Measurements from ENCODE around the gene GPHN. TPM values are rescaled to one million over a fixed set of nuclear protein-coding genes. Genes with fewer than 3 reads are reported as not detected.

GPHN gene
- total RNA-seq, 2 experiments from 2014 or later: 10.0 to 10.7 TPM

- CTCF ChIA-PET: no interaction called here
- H3K27me3 ChIP-seq (ENCODE audit: control insufficient read depth in 1 of 2, insufficient read depth in 2 of 2, low read length in 2 of 2): no peaks in the 10 kb centered on the region
- no peaks in the 10 kb centered on the region for H3K4me1 ChIP-seq (ENCODE audit: insufficient read depth, low read length)
- H3K4me3 ChIP-seq (ENCODE audit: low read length): no peak overlapping the region
- intact Hi-C loops (cut with DNase I, micrococcal nuclease): loop anchor here (5.0 to 10.0 kb wide), 2 partner anchors 249 to 252 kb away; no protein-coding TSS in a partner anchor
- H3K27ac ChIP-seq (ENCODE audit: low read depth in 1 of 2, low read length in 2 of 2): no peak overlapping the region
- DNase-seq (peak in 4 of 14 experiments; percentile 4 to 30 (median 18)), ATAC-seq (ENCODE audit: poor library complexity) (no peak)
- POLR2A ChIA-PET: no interaction called here
- no peaks in the 10 kb centered on the region for H3K9me3 ChIP-seq (ENCODE audit: control insufficient read depth in 1 of 2, insufficient read depth in 1 of 2, low read length in 2 of 2)
- Mint-ChIP-seq H3K27ac (no peak overlapping the region), H3K36me3 (ENCODE audit: low read depth) (peaks cover 3% of the 10 kb centered on the region), H3K9me3 (peaks cover 3% of the 10 kb centered on the region), H3K4me3 (no peak overlapping the region), H3K27me3 (no peaks in the 10 kb centered on the region), H3K4me1 (ENCODE audit: low read depth) (no peaks in the 10 kb centered on the region)
- TF ChIP-seq CTCF (IDR thresholded peaks at IDR 0.05): peak; percentile 54
- no peaks in the 10 kb centered on the region for H3K36me3 ChIP-seq (ENCODE audit: insufficient read depth, low read length)
Measured at GRCh38 chr14:66746316-66747006, 238.5 kb downstream of the GPHN start.

GRCh38 chr14:66752109-66752508 is 244.2 kb downstream of the GPHN start:
- Histone ChIP-seq H3K27me3 (ENCODE audit: control insufficient read depth in 1 of 2, insufficient read depth in 2 of 2, low read length in 2 of 2) (no peaks in the 10 kb centered on the region), H3K4me3 (ENCODE audit: low read length) (no peak overlapping the region), H3K4me1 (ENCODE audit: insufficient read depth, low read length) (no peaks in the 10 kb centered on the region), H3K9me3 (ENCODE audit: control insufficient read depth in 1 of 2, insufficient read depth in 1 of 2, low read length in 2 of 2) (no peaks in the 10 kb centered on the region), H3K27ac (ENCODE audit: low read depth in 1 of 2, low read length in 2 of 2) (no peak overlapping the region), H3K36me3 (ENCODE audit: insufficient read depth, low read length) (no peaks in the 10 kb centered on the region)
- intact Hi-C loops (cut with DNase I, micrococcal nuclease): no loop called here
- Mint-ChIP-seq H3K4me1 (ENCODE audit: low read depth) (no peaks in the 10 kb centered on the region), H3K9me3 (no peaks in the 10 kb centered on the region), H3K27me3 (no peaks in the 10 kb centered on the region), H3K27ac (no peak overlapping the region), H3K36me3 (ENCODE audit: low read depth) (no peaks in the 10 kb centered on the region), H3K4me3 (no peak overlapping the region)
- ATAC-seq (ENCODE audit: poor library complexity) (no peak), DNase-seq (no peak)
- TF ChIP-seq CTCF (IDR thresholded peaks at IDR 0.05): no peak
- CTCF ChIA-PET: no interaction called here
- POLR2A ChIA-PET: no interaction called here

- no peaks in the 10 kb centered on the region for H3K36me3 ChIP-seq (ENCODE audit: insufficient read depth, low read length)
- ChIA-PET CTCF (no interaction called here), POLR2A (no interaction called here)
- Mint-ChIP-seq H3K27me3 (no peaks in the 10 kb centered on the region), H3K36me3 (ENCODE audit: low read depth) (no peaks in the 10 kb centered on the region), H3K4me1 (ENCODE audit: low read depth) (no peaks in the 10 kb centered on the region), H3K9me3 (no peaks in the 10 kb centered on the region), H3K4me3 (no peak overlapping the region), H3K27ac (no peak overlapping the region)
- no peaks in the 10 kb centered on the region for H3K9me3 ChIP-seq (ENCODE audit: control insufficient read depth in 1 of 2, insufficient read depth in 1 of 2, low read length in 2 of 2)
- TF ChIP-seq CTCF (IDR thresholded peaks at IDR 0.05): no peak
- no peaks in the 10 kb centered on the region for H3K4me1 ChIP-seq (ENCODE audit: insufficient read depth, low read length)
- H3K27ac ChIP-seq (ENCODE audit: low read depth in 1 of 2, low read length in 2 of 2): no peak overlapping the region
- H3K27me3 ChIP-seq (ENCODE audit: control insufficient read depth in 1 of 2, insufficient read depth in 2 of 2, low read length in 2 of 2): no peaks in the 10 kb centered on the region
- DNase-seq (no peak), ATAC-seq (ENCODE audit: poor library complexity) (no peak)
- H3K4me3 ChIP-seq (ENCODE audit: low read length): no peak overlapping the region
- intact Hi-C loops (cut with DNase I, micrococcal nuclease): no loop called here
Measured at GRCh38 chr14:66758031-66758613, 250.2 kb downstream of the GPHN start.
